Neural cell (in vitro differentiated cells): ENCODE data around the gene FGR. TPM values are rescaled to one million over a fixed set of nuclear protein-coding genes. Genes with fewer than 3 reads are reported as not detected.
A peak's percentile ranks its signal among the peaks of the same experiment; 100 is the strongest.

Experiments
- H2AFZ ChIP-seq: fragments of 200-600, 300-800 bp; sonication (generic), shearing (Covaris generic); 2 replicates; pipeline ENCODE4 v1.6.0; 2014; ENCODE audit warnings: low read depth, mild to moderate bottlenecking, antibody characterized with exemption, low read length, moderate library complexity
- H3F3A ChIP-seq: fragments of 200-600 bp; shearing (Covaris generic); 2 replicates; pipeline ENCODE4 v1.6.1; 2016; ENCODE audit warnings: mild to moderate bottlenecking, moderate library complexity, mixed read lengths, antibody characterized with exemption, low read length; ENCODE audit not compliant: insufficient read depth, poor library complexity, severe bottlenecking
- H3K27ac ChIP-seq: fragments of 200-600, 300-800 bp; sonication (generic), shearing (Covaris generic); 2 replicates; pipeline ENCODE4 v1.5.1; 2014; ENCODE audit warnings: mild to moderate bottlenecking, low read length, moderate library complexity
- H3K27me3 ChIP-seq: fragments of 300-800, 200-600 bp; sonication (generic), shearing (Covaris generic); 2 replicates; pipeline ENCODE4 v1.6.0; 2014; ENCODE audit warnings: mild to moderate bottlenecking, low read depth, low read length, moderate library complexity; ENCODE audit not compliant: insufficient read depth
- H3K36me3 ChIP-seq: fragments of 300-800, 200-600 bp; sonication (generic), shearing (Covaris generic); 2 replicates; pipeline ENCODE4 v1.5.1; 2014; ENCODE audit warnings: mild to moderate bottlenecking, antibody characterized with exemption, low read length, moderate library complexity; ENCODE audit not compliant: insufficient read depth
- H3K4me2 ChIP-seq: fragments of 300-800, 200-600 bp; sonication (generic), shearing (Covaris generic); 2 replicates; pipeline ENCODE4 v1.6.0; 2014; ENCODE audit warnings: mild to moderate bottlenecking, low read length
- H3K4me3 ChIP-seq: fragments of 300-800, 200-600 bp; sonication (generic), shearing (Covaris generic); 2 replicates; pipeline ENCODE4 v1.5.1; 2014; ENCODE audit warnings: mild to moderate bottlenecking, low read length, moderate library complexity
- H3K79me2 ChIP-seq: fragments of 200-600 bp; shearing (Covaris generic); replicated peaks from 2 replicates; pipeline ENCODE4 v1.6.0; 2014; ENCODE audit warnings: mild to moderate bottlenecking, low read length, moderate library complexity; ENCODE audit not compliant: insufficient read depth
- H3K9ac ChIP-seq: fragments of 300-800, 200-600 bp; sonication (generic), shearing (Covaris generic); 2 replicates; pipeline ENCODE4 v1.6.1; 2016; ENCODE audit warnings: mild to moderate bottlenecking, low read length, mixed read lengths
- H3K9me2 ChIP-seq: fragments of 200-600 bp; shearing (Covaris generic); 2 replicates; pipeline ENCODE4 v1.6.1; 2016; ENCODE audit warnings: mild to moderate bottlenecking, low read length, mixed read lengths; ENCODE audit not compliant: insufficient read depth
- H3K9me3 ChIP-seq: fragments of 200-600, 300-800 bp; sonication (generic), shearing (Covaris generic); 2 replicates; pipeline ENCODE4 v1.6.1; 2016; ENCODE audit warnings: mild to moderate bottlenecking, mixed run types, low read length, moderate library complexity, mixed read lengths
- H4K20me1 ChIP-seq: fragments of 200-600 bp; shearing (Covaris generic); 2 replicates; pipeline ENCODE4 v1.6.1; 2016; ENCODE audit warnings: mild to moderate bottlenecking, mixed run types; ENCODE audit not compliant: insufficient read depth
- CTCF ChIP-seq: fragments of 450-650 bp; IDR thresholded peaks from 2 replicates; pipeline ENCODE4 v1.5.1; 2014; ENCODE audit warnings: antibody characterized with exemption, mild to moderate bottlenecking, moderate library complexity; ENCODE audit not compliant: poor library complexity, severe bottlenecking
- EP300 ChIP-seq: fragments of 450-650 bp; conservative IDR thresholded peaks from 2 replicates; pipeline ENCODE4 v1.6.1; 2014; ENCODE audit warnings: antibody characterized with exemption, mild to moderate bottlenecking, moderate library complexity; ENCODE audit not compliant: poor library complexity, severe bottlenecking
- EZH2 ChIP-seq: fragments of 200-600, 300-800 bp; shearing (Covaris generic), sonication (generic); IDR thresholded peaks from 2 replicates; pipeline ENCODE4 v1.6.1; 2014; ENCODE audit warnings: antibody characterized with exemption, low read length, borderline replicate concordance, mild to moderate bottlenecking; ENCODE audit not compliant: insufficient read depth, poor library complexity, severe bottlenecking
- POLR2AphosphoS5 ChIP-seq: IDR thresholded peaks from 2 replicates; pipeline ENCODE4 v1.6.1; 2012
- RAD21 ChIP-seq: fragments of 450-650 bp; conservative IDR thresholded peaks from 2 replicates; pipeline ENCODE4 v1.6.1; 2014; ENCODE audit warnings: antibody characterized with exemption, mild to moderate bottlenecking, moderate library complexity
- SMC3 ChIP-seq: fragments of 450-650 bp; conservative IDR thresholded peaks from 2 replicates; pipeline ENCODE4 v1.6.1; 2014; ENCODE audit warnings: antibody characterized with exemption, mild to moderate bottlenecking, moderate library complexity; ENCODE audit not compliant: poor library complexity
- TAF1 ChIP-seq: IDR thresholded peaks from 2 replicates; pipeline ENCODE4 v1.6.1; 2012; ENCODE audit warnings: low read depth
- polyA plus RNA-seq: library from polyadenylated mRNA; depleted of rRNA; stranded (reverse); fragments of >200 nt; gene quantifications from 2 replicates; pipeline ENCODE4 v1.2.3, GENCODE V29; 2014
- TF ChIP-seq, protein P1 (sequence below): IDR thresholded peaks from 2 replicates; pipeline ENCODE4 v1.6.1; 2012; ENCODE audit warnings: borderline replicate concordance

FGR gene
- polyA plus RNA-seq, 1 donor from 2014 or later = not detected

GRCh38 chr1:27569088-27569460 is 65.9 kb downstream of the FGR start:
- Histone ChIP-seq H3F3A (peaks cover 12% of the 10 kb centered on the region), H3K4me2 (no peak overlapping the region), H4K20me1 (no peaks in the 10 kb centered on the region), H3K27me3 (no peaks in the 10 kb centered on the region), H3K9me2 (no peaks in the 10 kb centered on the region), H3K27ac (peak overlapping the region; percentile 41), H3K4me3 (no peak overlapping the region), H3K9me3 (no peaks in the 10 kb centered on the region), H3K79me2 (peaks cover 82% of the 10 kb centered on the region), H3K9ac (peak overlapping the region; percentile 22), H3K36me3 (no peaks in the 10 kb centered on the region), H2AFZ (no peak overlapping the region)
- TF ChIP-seq EP300 (no peak), SMC3 (no peak), POLR2AphosphoS5 (no peak), RAD21 (no peak), EZH2 (no peak), TAF1 (no peak)

- TF ChIP-seq SMC3 (peak; percentile 40), RAD21 (peak; percentile 11), POLR2AphosphoS5 (no peak), EZH2 (no peak), CTCF (peak; percentile 66)
- TF ChIP-seq, protein P1, sequence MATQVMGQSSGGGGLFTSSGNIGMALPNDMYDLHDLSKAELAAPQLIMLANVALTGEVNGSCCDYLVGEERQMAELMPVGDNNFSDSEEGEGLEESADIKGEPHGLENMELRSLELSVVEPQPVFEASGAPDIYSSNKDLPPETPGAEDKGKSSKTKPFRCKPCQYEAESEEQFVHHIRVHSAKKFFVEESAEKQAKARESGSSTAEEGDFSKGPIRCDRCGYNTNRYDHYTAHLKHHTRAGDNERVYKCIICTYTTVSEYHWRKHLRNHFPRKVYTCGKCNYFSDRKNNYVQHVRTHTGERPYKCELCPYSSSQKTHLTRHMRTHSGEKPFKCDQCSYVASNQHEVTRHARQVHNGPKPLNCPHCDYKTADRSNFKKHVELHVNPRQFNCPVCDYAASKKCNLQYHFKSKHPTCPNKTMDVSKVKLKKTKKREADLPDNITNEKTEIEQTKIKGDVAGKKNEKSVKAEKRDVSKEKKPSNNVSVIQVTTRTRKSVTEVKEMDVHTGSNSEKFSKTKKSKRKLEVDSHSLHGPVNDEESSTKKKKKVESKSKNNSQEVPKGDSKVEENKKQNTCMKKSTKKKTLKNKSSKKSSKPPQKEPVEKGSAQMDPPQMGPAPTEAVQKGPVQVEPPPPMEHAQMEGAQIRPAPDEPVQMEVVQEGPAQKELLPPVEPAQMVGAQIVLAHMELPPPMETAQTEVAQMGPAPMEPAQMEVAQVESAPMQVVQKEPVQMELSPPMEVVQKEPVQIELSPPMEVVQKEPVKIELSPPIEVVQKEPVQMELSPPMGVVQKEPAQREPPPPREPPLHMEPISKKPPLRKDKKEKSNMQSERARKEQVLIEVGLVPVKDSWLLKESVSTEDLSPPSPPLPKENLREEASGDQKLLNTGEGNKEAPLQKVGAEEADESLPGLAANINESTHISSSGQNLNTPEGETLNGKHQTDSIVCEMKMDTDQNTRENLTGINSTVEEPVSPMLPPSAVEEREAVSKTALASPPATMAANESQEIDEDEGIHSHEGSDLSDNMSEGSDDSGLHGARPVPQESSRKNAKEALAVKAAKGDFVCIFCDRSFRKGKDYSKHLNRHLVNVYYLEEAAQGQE = no peak
- peaks cover 10% of the 10 kb centered on the region for H3F3A ChIP-seq
- peak overlapping the region; percentile 43 for H3K4me2 ChIP-seq
- no peaks in the 10 kb centered on the region for H3K9me2 ChIP-seq
- no peaks in the 10 kb centered on the region for H3K36me3 ChIP-seq
- H4K20me1 ChIP-seq = no peaks in the 10 kb centered on the region
- peak overlapping the region; percentile 88 for H3K27ac ChIP-seq
- peak overlapping the region; percentile 60 for H3K9ac ChIP-seq
- H3K79me2 ChIP-seq = peaks cover 82% of the 10 kb centered on the region
- H3K9me3 ChIP-seq = no peaks in the 10 kb centered on the region
- no peaks in the 10 kb centered on the region for H3K27me3 ChIP-seq
- no peak overlapping the region for H2AFZ ChIP-seq
- peak overlapping the region; percentile 53 for H3K4me3 ChIP-seq
These were observed 66.5 kb downstream of the FGR start for GRCh38 chr1:27568300-27569087.
